Parathyroid adenoma (tissue), 2 donors: Measurements from ENCODE around the gene SPATA31A5.
"Not testable (repeated sequence)": the region's sequence is repeated elsewhere in the genome, so short reads cannot be mapped to it uniquely, and the experiment has no call there.

Experiments used
- H2AFZ ChIP-seq: fragments of 300-600 bp; sonication (generic); one replicate; pipeline ENCODE4 v1.7.0; 2017; ENCODE audit warnings: antibody characterized with exemption, mild to moderate bottlenecking
- H3K27ac ChIP-seq: fragments of 300-600 bp; sonication (generic); one replicate; pipeline ENCODE4 v1.7.0; 2017
- H3K27me3 ChIP-seq: fragments of 300-600 bp; sonication (generic); one replicate; pipeline ENCODE4 v1.7.0; 2017; ENCODE audit warnings: low read length; ENCODE audit not compliant: control insufficient read depth, insufficient read depth
- H3K36me3 ChIP-seq: fragments of 300-600 bp; sonication (generic); one replicate; pipeline ENCODE4 v1.7.0; 2017; ENCODE audit warnings: low read length; ENCODE audit not compliant: control insufficient read depth, insufficient read depth
- H3K4me1 ChIP-seq: fragments of 300-600 bp; sonication (generic); one replicate; pipeline ENCODE4 v1.7.0; 2017; ENCODE audit warnings: control low read depth
- H3K4me2 ChIP-seq: fragments of 300-600 bp; sonication (generic); one replicate; pipeline ENCODE4 v1.7.0; 2017; ENCODE audit warnings: low read length
- H3K4me3 ChIP-seq: fragments of 300-600 bp; sonication (generic); one replicate; pipeline ENCODE4 v1.7.0; 2017; ENCODE audit warnings: low read depth, low read length
- H3K79me2 ChIP-seq: fragments of 300-600 bp; sonication (generic); one replicate; pipeline ENCODE4 v1.7.0; 2017; ENCODE audit warnings: control low read depth
- H3K9ac ChIP-seq: fragments of 300-600 bp; sonication (generic); one replicate; pipeline ENCODE4 v1.7.0; 2017; ENCODE audit warnings: mild to moderate bottlenecking
- H3K9me3 ChIP-seq: fragments of 300-600 bp; sonication (generic); one replicate; pipeline ENCODE4 v1.7.0; 2017; ENCODE audit warnings: low read length; ENCODE audit not compliant: control insufficient read depth
- donor health status: primary hyperparathyroidism.

The SPATA31A5 gene

GRCh38 chr9:60914107-60914506 is at the start of gene SPATA31A5:
SPATA31A5 (plus strand) TSS chr9:60914407; CDS start chr9:60914436, 29 bp downstream.
- H3K4me1 ChIP-seq, H3K9me3 ChIP-seq, H3K4me3 ChIP-seq, H2AFZ ChIP-seq, H3K36me3 ChIP-seq, H3K79me2 ChIP-seq, H3K27me3 ChIP-seq, H3K27ac ChIP-seq, H3K9ac ChIP-seq, H3K4me2 ChIP-seq: not testable (repeated sequence)

DNA sequence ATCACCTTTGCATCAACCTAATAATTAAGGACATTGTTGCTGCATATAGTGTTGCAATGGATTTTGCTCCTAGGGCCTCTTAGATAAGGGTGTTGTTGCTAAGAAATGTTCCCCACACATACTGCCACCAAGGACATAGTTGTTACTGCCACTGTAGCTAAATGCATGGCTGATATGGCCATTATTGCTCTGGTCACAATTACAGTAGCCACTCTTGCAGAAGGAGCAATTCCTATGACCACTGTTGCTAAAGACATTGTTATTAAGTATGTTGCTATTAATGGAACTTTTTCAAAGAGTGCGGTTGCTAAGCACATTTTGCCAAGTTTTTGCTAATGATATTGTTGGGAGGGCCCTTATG is 48.8 kb downstream of the SPATA31A5 start:
- H3K4me3 ChIP-seq, H3K27ac ChIP-seq, H3K4me2 ChIP-seq, H3K36me3 ChIP-seq, H3K4me1 ChIP-seq, H3K79me2 ChIP-seq, H3K9me3 ChIP-seq, H3K9ac ChIP-seq, H2AFZ ChIP-seq, H3K27me3 ChIP-seq: not testable (repeated sequence)

GRCh38 chr9:60966382-60966781 is 52.2 kb downstream of the SPATA31A5 start:
- not testable (repeated sequence) for H3K4me2 ChIP-seq, H3K36me3 ChIP-seq, H3K4me1 ChIP-seq, H3K9ac ChIP-seq, H3K27ac ChIP-seq, H3K27me3 ChIP-seq, H2AFZ ChIP-seq, H3K79me2 ChIP-seq, H3K4me3 ChIP-seq, H3K9me3 ChIP-seq
